WTC11 (cell line): ENCODE data around the gene ZBTB12.

Experiments
- ATF1 ChIP-seq: sonication (generic); formaldehyde crosslinking; IDR thresholded peaks from 2 replicates; pipeline ENCODE4 v1.8.1; 2023; ENCODE audit warnings: mild to moderate bottlenecking, moderate library complexity, missing genetic modification reagents
- FOXJ3 ChIP-seq: sonication (generic); formaldehyde crosslinking; IDR thresholded peaks from 2 replicates; pipeline ENCODE4 v1.9.0; 2021; ENCODE audit warnings: missing genetic modification reagents, mild to moderate bottlenecking, borderline replicate concordance
- JUN ChIP-seq: sonication (generic); formaldehyde crosslinking; IDR thresholded peaks from 2 replicates; pipeline ENCODE4 v1.8.0; 2023; ENCODE audit warnings: mild to moderate bottlenecking, missing genetic modification reagents
- NFE2L1 ChIP-seq: sonication (generic); formaldehyde crosslinking; IDR thresholded peaks from 2 replicates; pipeline ENCODE4 v1.8.1; 2023; ENCODE audit warnings: missing genetic modification reagents
- OVOL2 ChIP-seq: fragments of 250-450 bp; sonication (Bioruptor Pico); IDR thresholded peaks from 2 replicates; pipeline ENCODE4 v1.9.0; 2021; ENCODE audit warnings: mild to moderate bottlenecking, borderline replicate concordance
- TF ChIP-seq, protein P1 (sequence below): fragments of 250-450 bp; sonication (Bioruptor Pico); IDR thresholded peaks from 2 replicates; pipeline ENCODE4 v2.1.2; 2022; ENCODE audit warnings: mild to moderate bottlenecking, moderate library complexity
- TF ChIP-seq, protein P2 (sequence below): sonication (generic); formaldehyde crosslinking; IDR thresholded peaks from 2 replicates; pipeline ENCODE4 v1.8.1; 2022; ENCODE audit warnings: low read depth, missing genetic modification reagents, borderline replicate concordance
- TF ChIP-seq, protein P3 (sequence below): fragments of 200-600 bp; IDR thresholded peaks from 2 replicates; pipeline ENCODE4 v1.8.0; 2022; ENCODE audit warnings: antibody characterized with exemption
- TF ChIP-seq, protein P4 (sequence below): sonication (generic); formaldehyde crosslinking; conservative IDR thresholded peaks from 2 replicates; pipeline ENCODE4 v1.8.1; 2022; ENCODE audit warnings: mild to moderate bottlenecking, missing genetic modification reagents
- TF ChIP-seq, protein P5 (sequence below): sonication (generic); formaldehyde crosslinking; IDR thresholded peaks from 2 replicates; pipeline ENCODE4 v1.8.1; 2023; ENCODE audit warnings: mild to moderate bottlenecking, moderate library complexity, missing genetic modification reagents
- TF ChIP-seq, protein P6 (sequence below): sonication (generic); formaldehyde crosslinking; IDR thresholded peaks from 2 replicates; pipeline ENCODE4 v1.8.1; 2023; ENCODE audit warnings: mild to moderate bottlenecking, missing genetic modification reagents, moderate library complexity

DNA sequence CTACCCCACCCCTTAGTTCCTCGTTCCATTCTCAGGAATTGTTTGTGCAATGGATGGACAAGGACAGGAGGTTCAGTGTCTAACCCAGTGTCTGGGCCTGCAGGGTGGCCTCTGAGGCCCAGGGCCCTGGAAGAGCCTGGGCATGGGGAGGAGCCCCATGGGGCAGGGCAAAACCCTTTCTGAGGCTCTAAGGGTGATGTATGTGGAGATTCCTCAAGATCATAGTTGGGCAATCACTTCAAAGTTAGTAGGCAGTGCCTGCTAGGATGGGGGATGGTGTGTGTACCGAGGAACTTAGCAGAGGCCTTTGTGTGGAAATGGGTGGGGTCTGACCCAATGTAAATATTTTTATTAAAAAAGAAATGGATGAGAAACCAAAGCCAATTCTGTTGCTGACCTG is 18.9 kb upstream of the ZBTB12 start:
- no peak for TF ChIP-seq OVOL2 (CRISPR knock-in tag)
- no peak for TF ChIP-seq ATF1 (CRISPR knock-in tag)
- TF ChIP-seq, protein P1, sequence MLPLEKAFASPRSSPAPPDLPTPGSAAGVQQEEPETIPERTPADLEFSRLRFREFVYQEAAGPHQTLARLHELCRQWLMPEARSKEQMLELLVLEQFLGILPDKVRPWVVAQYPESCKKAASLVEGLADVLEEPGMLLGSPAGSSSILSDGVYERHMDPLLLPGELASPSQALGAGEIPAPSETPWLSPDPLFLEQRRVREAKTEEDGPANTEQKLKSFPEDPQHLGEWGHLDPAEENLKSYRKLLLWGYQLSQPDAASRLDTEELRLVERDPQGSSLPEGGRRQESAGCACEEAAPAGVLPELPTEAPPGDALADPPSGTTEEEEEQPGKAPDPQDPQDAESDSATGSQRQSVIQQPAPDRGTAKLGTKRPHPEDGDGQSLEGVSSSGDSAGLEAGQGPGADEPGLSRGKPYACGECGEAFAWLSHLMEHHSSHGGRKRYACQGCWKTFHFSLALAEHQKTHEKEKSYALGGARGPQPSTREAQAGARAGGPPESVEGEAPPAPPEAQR: no peak
- no peak for TF ChIP-seq JUN (CRISPR knock-in tag)
- TF ChIP-seq, protein P2, sequence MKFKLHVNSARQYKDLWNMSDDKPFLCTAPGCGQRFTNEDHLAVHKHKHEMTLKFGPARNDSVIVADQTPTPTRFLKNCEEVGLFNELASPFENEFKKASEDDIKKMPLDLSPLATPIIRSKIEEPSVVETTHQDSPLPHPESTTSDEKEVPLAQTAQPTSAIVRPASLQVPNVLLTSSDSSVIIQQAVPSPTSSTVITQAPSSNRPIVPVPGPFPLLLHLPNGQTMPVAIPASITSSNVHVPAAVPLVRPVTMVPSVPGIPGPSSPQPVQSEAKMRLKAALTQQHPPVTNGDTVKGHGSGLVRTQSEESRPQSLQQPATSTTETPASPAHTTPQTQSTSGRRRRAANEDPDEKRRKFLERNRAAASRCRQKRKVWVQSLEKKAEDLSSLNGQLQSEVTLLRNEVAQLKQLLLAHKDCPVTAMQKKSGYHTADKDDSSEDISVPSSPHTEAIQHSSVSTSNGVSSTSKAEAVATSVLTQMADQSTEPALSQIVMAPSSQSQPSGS (CRISPR knock-in tag): no peak
- TF ChIP-seq, protein P3, sequence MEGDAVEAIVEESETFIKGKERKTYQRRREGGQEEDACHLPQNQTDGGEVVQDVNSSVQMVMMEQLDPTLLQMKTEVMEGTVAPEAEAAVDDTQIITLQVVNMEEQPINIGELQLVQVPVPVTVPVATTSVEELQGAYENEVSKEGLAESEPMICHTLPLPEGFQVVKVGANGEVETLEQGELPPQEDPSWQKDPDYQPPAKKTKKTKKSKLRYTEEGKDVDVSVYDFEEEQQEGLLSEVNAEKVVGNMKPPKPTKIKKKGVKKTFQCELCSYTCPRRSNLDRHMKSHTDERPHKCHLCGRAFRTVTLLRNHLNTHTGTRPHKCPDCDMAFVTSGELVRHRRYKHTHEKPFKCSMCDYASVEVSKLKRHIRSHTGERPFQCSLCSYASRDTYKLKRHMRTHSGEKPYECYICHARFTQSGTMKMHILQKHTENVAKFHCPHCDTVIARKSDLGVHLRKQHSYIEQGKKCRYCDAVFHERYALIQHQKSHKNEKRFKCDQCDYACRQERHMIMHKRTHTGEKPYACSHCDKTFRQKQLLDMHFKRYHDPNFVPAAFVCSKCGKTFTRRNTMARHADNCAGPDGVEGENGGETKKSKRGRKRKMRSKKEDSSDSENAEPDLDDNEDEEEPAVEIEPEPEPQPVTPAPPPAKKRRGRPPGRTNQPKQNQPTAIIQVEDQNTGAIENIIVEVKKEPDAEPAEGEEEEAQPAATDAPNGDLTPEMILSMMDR: no peak
- TF ChIP-seq, protein P4, sequence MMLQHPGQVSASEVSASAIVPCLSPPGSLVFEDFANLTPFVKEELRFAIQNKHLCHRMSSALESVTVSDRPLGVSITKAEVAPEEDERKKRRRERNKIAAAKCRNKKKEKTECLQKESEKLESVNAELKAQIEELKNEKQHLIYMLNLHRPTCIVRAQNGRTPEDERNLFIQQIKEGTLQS: no peak
- no peak for TF ChIP-seq NFE2L1 (CRISPR knock-in tag)
- TF ChIP-seq, protein P5, sequence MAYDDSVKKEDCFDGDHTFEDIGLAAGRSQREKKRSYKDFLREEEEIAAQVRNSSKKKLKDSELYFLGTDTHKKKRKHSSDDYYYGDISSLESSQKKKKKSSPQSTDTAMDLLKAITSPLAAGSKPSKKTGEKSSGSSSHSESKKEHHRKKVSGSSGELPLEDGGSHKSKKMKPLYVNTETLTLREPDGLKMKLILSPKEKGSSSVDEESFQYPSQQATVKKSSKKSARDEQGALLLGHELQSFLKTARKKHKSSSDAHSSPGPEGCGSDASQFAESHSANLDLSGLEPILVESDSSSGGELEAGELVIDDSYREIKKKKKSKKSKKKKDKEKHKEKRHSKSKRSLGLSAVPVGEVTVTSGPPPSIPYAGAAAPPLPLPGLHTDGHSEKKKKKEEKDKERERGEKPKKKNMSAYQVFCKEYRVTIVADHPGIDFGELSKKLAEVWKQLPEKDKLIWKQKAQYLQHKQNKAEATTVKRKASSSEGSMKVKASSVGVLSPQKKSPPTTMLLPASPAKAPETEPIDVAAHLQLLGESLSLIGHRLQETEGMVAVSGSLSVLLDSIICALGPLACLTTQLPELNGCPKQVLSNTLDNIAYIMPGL (CRISPR knock-in tag): no peak
- TF ChIP-seq, protein P6, sequence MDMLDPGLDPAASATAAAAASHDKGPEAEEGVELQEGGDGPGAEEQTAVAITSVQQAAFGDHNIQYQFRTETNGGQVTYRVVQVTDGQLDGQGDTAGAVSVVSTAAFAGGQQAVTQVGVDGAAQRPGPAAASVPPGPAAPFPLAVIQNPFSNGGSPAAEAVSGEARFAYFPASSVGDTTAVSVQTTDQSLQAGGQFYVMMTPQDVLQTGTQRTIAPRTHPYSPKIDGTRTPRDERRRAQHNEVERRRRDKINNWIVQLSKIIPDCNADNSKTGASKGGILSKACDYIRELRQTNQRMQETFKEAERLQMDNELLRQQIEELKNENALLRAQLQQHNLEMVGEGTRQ: no peak
- TF ChIP-seq FOXJ3 (CRISPR knock-in tag): no peak
